ENCODE data around the gene EFCAB14. TPM values are rescaled to one million over a fixed set of nuclear protein-coding genes. Genes with fewer than 3 reads are reported as not detected.

The EFCAB14 gene
- total and polyA plus RNA-seq, 10 of the 15 experiments (the other 5 are each of a cell fraction or from before 2014, with no cell fraction given), result 7.8 to 66.0 (median 41.6) TPM

DNA sequence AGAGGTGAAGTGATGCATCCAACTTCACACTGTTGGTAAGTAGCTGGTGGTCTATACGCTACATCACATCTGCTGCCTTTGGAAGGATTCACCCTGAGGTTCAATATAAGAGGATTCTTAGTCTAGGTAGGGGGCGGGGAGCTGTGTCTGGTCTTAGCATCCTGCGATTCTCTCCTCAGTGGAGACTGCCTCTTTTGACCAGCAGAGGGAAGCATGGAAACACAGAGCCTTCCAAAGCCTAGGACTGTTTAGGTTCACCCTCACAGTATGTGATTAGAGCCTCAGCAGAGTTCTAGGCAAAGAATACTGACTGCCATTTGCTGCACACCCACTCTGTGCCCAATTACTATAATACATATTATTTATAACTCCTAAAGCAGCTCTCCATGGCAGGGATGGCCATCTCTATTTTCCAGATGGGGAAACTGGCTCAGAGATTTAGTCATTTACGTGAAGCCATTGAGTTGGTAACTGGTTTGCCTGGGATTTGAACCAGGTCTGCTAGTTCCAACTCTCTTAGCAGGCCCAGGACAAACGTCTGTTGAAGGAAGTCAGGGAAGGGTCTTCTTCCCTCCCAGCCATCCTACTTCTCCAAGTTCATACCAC lies 28.9 kb upstream of the EFCAB14 start:
- FAIRE-seq, result no peak
- in situ Hi-C loops (cut with MboI) (no loop called here), intact Hi-C loops (cut with micrococcal nuclease; ENCODE audit: unreplicated experiment) (loop anchor here (5.0 kb wide), 1 partner anchor 425 kb away; no protein-coding TSS in a partner anchor)
- no peak overlapping the region for H3K4me3 ChIP-seq
- no peak overlapping the region for H2AFZ ChIP-seq (ENCODE audit: control insufficient read depth, low read depth, low read length)
- H3K4me1 ChIP-seq (ENCODE audit: control insufficient read depth, insufficient read depth, low read length), result no peaks in the 10 kb centered on the region
- H3K27ac ChIP-seq (ENCODE audit: control insufficient read depth, insufficient read depth), result no peak overlapping the region
- 2% methylated on average over 5 of the region's 5 CpGs for WGBS (ENCODE audit: insufficient coverage, insufficient replicate concordance, low lambda C conversion rate, missing lambda C conversion rate)
- no peaks in the 10 kb centered on the region for H3K36me3 ChIP-seq (ENCODE audit: control insufficient read depth in 2 of 2, insufficient read depth in 2 of 2, low read length in 1 of 2)
- no TSS peak for BruUV-seq (replicated peaks)
- no peak overlapping the region for H3K9ac ChIP-seq (ENCODE audit: control insufficient read depth, insufficient read depth, low read length)
- peak; percentile 73 for ATAC-seq
- H4K20me1 ChIP-seq (ENCODE audit: control insufficient read depth, insufficient read depth), result no peaks in the 10 kb centered on the region
- TF ChIP-seq MTA3 (IDR thresholded peaks at IDR 0.05; ENCODE audit: borderline replicate concordance, low read length) (no peak), RAD21 (IDR thresholded peaks at IDR 0.05; ENCODE audit: insufficient read depth, low read depth, low read length) (peak; percentile 25; the same call in 1 of the 2 replicates)
- TF ChIP-seq, protein P1, sequence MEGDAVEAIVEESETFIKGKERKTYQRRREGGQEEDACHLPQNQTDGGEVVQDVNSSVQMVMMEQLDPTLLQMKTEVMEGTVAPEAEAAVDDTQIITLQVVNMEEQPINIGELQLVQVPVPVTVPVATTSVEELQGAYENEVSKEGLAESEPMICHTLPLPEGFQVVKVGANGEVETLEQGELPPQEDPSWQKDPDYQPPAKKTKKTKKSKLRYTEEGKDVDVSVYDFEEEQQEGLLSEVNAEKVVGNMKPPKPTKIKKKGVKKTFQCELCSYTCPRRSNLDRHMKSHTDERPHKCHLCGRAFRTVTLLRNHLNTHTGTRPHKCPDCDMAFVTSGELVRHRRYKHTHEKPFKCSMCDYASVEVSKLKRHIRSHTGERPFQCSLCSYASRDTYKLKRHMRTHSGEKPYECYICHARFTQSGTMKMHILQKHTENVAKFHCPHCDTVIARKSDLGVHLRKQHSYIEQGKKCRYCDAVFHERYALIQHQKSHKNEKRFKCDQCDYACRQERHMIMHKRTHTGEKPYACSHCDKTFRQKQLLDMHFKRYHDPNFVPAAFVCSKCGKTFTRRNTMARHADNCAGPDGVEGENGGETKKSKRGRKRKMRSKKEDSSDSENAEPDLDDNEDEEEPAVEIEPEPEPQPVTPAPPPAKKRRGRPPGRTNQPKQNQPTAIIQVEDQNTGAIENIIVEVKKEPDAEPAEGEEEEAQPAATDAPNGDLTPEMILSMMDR (IDR thresholded peaks at IDR 0.05 in 2 of 3, conservative IDR thresholded peaks at IDR 0.05 in 1 of 3; ENCODE audit: control insufficient read depth in 2 of 3, extremely low read depth in 1 of 3, insufficient read depth in 1 of 3, low read depth in 3 of 3, low read length in 3 of 3), result peak; percentile 22 to 40 (median 35); a peak in 3 of 6 replicates
- H3K79me2 ChIP-seq (ENCODE audit: control insufficient read depth, insufficient read depth, low read length), result no peaks in the 10 kb centered on the region
- H3K4me2 ChIP-seq (ENCODE audit: control insufficient read depth, insufficient read depth), result no peak overlapping the region
- H3K9me3 ChIP-seq (replicated peaks; ENCODE audit: control insufficient read depth, insufficient read depth, low read length), result no peaks in the 10 kb centered on the region
- no peak for DNase-seq (ENCODE audit: low read depth, low spot score)
- CTCF ChIA-PET, result no interaction called here
- SMC1A ChIA-PET (ENCODE audit: uncharacterized antibody, unreplicated experiment), result no interaction called here
- H3K27me3 ChIP-seq (replicated peaks in 1 of 2; ENCODE audit: control insufficient read depth in 2 of 2, insufficient read depth in 2 of 2, low read length in 1 of 2), result peaks cover 0 to 2% of the 10 kb centered on the region in 2 experiments; a peak in 2 of 4 replicates
- RAD21 ChIA-PET (ENCODE audit: unreplicated experiment), result no interaction called here
- POLR2A ChIA-PET, result no interaction called here

DNA sequence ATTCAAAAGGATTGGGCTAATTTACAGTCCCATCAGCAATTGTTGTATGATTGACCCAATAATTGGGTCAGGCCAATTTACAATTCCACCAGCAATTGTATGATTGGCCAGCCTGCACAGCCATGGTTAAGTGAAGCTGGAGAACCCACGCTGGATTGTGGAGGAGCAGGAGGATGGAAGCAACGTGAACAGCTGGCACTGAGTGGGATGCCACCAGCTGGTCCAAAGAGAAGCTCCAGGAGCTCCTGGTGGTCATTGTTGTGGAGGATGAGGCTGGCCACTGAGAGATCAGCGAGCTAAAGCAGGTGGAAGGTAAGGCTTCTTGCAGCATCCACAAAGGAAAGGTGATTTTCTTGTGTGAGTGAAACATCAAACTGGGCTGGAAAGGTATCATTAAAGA lies 23.2 kb upstream of the EFCAB14 start:
- DNase-seq (ENCODE audit: low read depth, low spot score) (no peak), ATAC-seq (no peak), FAIRE-seq (no peak)
- no peak overlapping the region for H3K4me3 ChIP-seq
- ChIA-PET RAD21 (ENCODE audit: unreplicated experiment) (no interaction called here), POLR2A (no interaction called here), CTCF (interaction anchor here (0.7 kb wide), 1 partner anchor 719 kb away, joined by 3 read pairs; no protein-coding TSS in a partner anchor), SMC1A (ENCODE audit: uncharacterized antibody, unreplicated experiment) (no interaction called here)
- no peak overlapping the region for H2AFZ ChIP-seq (ENCODE audit: control insufficient read depth, low read depth, low read length)
- no peak overlapping the region for H3K4me2 ChIP-seq (ENCODE audit: control insufficient read depth, insufficient read depth)
- H3K9ac ChIP-seq (ENCODE audit: control insufficient read depth, insufficient read depth, low read length), result no peak overlapping the region
- H3K4me1 ChIP-seq (ENCODE audit: control insufficient read depth, insufficient read depth, low read length), result no peaks in the 10 kb centered on the region
- no peaks in the 10 kb centered on the region for H3K9me3 ChIP-seq (replicated peaks; ENCODE audit: control insufficient read depth, insufficient read depth, low read length)
- peaks cover 2% of the 10 kb centered on the region in 2 experiments; a peak in 1 of 4 replicates for H3K27me3 ChIP-seq (replicated peaks in 1 of 2; ENCODE audit: control insufficient read depth in 2 of 2, insufficient read depth in 2 of 2, low read length in 1 of 2)
- intact Hi-C loops (cut with micrococcal nuclease; ENCODE audit: unreplicated experiment) (no loop called here), in situ Hi-C loops (cut with MboI) (no loop called here)
- H3K79me2 ChIP-seq (ENCODE audit: control insufficient read depth, insufficient read depth, low read length), result no peaks in the 10 kb centered on the region
- H4K20me1 ChIP-seq (ENCODE audit: control insufficient read depth, insufficient read depth), result no peaks in the 10 kb centered on the region
- no peaks in the 10 kb centered on the region for H3K36me3 ChIP-seq (ENCODE audit: control insufficient read depth in 2 of 2, insufficient read depth in 2 of 2, low read length in 1 of 2)
- no TSS peak for BruUV-seq (replicated peaks)
- WGBS (ENCODE audit: insufficient coverage, insufficient replicate concordance, low lambda C conversion rate, missing lambda C conversion rate), result 0% methylated on average over 3 of the region's 3 CpGs
- H3K27ac ChIP-seq (ENCODE audit: control insufficient read depth, insufficient read depth), result no peak overlapping the region
- TF ChIP-seq TBL1XR1 (IDR thresholded peaks at IDR 0.05; ENCODE audit: low read depth, low read length), result no peak
- no peak for TF ChIP-seq SP1 (IDR thresholded peaks at IDR 0.05; ENCODE audit: low read depth, low read length)
- TF ChIP-seq, protein P2, sequence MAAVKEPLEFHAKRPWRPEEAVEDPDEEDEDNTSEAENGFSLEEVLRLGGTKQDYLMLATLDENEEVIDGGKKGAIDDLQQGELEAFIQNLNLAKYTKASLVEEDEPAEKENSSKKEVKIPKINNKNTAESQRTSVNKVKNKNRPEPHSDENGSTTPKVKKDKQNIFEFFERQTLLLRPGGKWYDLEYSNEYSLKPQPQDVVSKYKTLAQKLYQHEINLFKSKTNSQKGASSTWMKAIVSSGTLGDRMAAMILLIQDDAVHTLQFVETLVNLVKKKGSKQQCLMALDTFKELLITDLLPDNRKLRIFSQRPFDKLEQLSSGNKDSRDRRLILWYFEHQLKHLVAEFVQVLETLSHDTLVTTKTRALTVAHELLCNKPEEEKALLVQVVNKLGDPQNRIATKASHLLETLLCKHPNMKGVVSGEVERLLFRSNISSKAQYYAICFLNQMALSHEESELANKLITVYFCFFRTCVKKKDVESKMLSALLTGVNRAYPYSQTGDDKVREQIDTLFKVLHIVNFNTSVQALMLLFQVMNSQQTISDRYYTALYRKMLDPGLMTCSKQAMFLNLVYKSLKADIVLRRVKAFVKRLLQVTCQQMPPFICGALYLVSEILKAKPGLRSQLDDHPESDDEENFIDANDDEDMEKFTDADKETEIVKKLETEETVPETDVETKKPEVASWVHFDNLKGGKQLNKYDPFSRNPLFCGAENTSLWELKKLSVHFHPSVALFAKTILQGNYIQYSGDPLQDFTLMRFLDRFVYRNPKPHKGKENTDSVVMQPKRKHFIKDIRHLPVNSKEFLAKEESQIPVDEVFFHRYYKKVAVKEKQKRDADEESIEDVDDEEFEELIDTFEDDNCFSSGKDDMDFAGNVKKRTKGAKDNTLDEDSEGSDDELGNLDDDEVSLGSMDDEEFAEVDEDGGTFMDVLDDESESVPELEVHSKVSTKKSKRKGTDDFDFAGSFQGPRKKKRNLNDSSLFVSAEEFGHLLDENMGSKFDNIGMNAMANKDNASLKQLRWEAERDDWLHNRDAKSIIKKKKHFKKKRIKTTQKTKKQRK (IDR thresholded peaks at IDR 0.05; ENCODE audit: low read depth, low read length), result no peak
- TF ChIP-seq TCF12 (IDR thresholded peaks at IDR 0.05; ENCODE audit: low read depth, low read length), result no peak
- TF ChIP-seq, protein P3, sequence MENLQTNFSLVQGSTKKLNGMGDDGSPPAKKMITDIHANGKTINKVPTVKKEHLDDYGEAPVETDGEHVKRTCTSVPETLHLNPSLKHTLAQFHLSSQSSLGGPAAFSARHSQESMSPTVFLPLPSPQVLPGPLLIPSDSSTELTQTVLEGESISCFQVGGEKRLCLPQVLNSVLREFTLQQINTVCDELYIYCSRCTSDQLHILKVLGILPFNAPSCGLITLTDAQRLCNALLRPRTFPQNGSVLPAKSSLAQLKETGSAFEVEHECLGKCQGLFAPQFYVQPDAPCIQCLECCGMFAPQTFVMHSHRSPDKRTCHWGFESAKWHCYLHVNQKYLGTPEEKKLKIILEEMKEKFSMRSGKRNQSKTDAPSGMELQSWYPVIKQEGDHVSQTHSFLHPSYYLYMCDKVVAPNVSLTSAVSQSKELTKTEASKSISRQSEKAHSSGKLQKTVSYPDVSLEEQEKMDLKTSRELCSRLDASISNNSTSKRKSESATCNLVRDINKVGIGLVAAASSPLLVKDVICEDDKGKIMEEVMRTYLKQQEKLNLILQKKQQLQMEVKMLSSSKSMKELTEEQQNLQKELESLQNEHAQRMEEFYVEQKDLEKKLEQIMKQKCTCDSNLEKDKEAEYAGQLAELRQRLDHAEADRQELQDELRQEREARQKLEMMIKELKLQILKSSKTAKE (IDR thresholded peaks at IDR 0.05; ENCODE audit: low read depth, poor library complexity, severe bottlenecking), result no peak
- no peak for TF ChIP-seq RCOR1 (conservative IDR thresholded peaks at IDR 0.05; ENCODE audit: low read depth, low read length)
